ENCODE measurements around the gene HDAC4. TPM values are rescaled to one million over a fixed set of nuclear protein-coding genes. Genes with fewer than 3 reads are reported as not detected.

The HDAC4 gene
- total and polyA plus RNA-seq, 2 of the 4 experiments (the other 2 are of a cell fraction), result 4.1 to 7.2 TPM

DNA sequence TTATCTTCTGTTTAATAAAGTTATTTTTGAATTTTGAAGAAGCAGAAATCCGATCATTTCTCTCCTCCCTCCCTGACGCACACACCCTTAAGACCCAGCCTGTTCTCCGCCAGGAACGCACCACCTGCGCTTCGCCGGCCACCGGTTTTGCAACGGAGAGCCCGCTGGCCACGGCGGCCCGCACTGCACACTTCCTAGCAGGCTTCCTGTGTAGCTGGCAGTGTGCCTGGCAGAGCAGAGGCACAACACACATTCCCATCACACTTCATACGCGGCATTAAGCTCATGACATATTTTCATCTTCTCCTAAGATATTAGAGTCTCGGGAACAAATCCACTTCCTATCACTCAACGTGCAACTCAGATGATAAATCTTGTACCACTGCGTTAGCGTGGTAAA lies 148.0 kb downstream of the HDAC4 start:
- BruUV-seq (replicated peaks), result no TSS peak
- ChIA-PET POLR2A (ENCODE audit: unreplicated experiment) (no interaction called here), CTCF (interaction anchor here (0.6 kb wide), 1 partner anchor 54 kb away, joined by 4 read pairs; no protein-coding TSS in a partner anchor)
- Histone ChIP-seq H3K4me2 (ENCODE audit: low read depth, low read length) (no peak overlapping the region), H4K5ac (ENCODE audit: low read depth, low read length) (no peak overlapping the region), H2BK15ac (ENCODE audit: low read depth, low read length) (no peak overlapping the region), H2AK5ac (ENCODE audit: low read depth, low read length) (no peak overlapping the region), H2BK20ac (ENCODE audit: low read depth, low read length) (no peak overlapping the region), H4K91ac (ENCODE audit: insufficient read depth, low read depth, low read length) (no peak overlapping the region; the same call in 1 of the 2 replicates), H3K27me3 (ENCODE audit: control insufficient read depth, insufficient read depth, low read length) (no peaks in the 10 kb centered on the region), H4K8ac (ENCODE audit: low read depth in 2 of 2, low read length in 2 of 2) (no peak overlapping the region), H3K14ac (replicated peaks; ENCODE audit: low read depth, low read length) (no peak overlapping the region), H3K18ac (ENCODE audit: low read depth, low read length) (no peak overlapping the region), H3K36me3 (ENCODE audit: control insufficient read depth, insufficient read depth, low read length) (no peaks in the 10 kb centered on the region), H3K23ac (ENCODE audit: low read depth, low read length) (no peak overlapping the region), H3K4ac (ENCODE audit: low read depth, low read length) (no peak overlapping the region), H3K9ac (ENCODE audit: low read depth, low read length) (no peak overlapping the region), H3K27ac (ENCODE audit: insufficient read depth, low read length) (no peak overlapping the region), H2AFZ (replicated peaks; ENCODE audit: low read length, poor library complexity) (no peak overlapping the region), H3K9me1 (ENCODE audit: insufficient read depth, low read length) (peaks cover 19% of the 10 kb centered on the region), H3K9me3 (ENCODE audit: control insufficient read depth, insufficient read depth, low read length) (no peaks in the 10 kb centered on the region), H3K79me1 (ENCODE audit: low read depth in 1 of 2, low read length in 2 of 2) (peaks cover 31 to 72% of the 10 kb centered on the region in 2 experiments), H3K4me1 (ENCODE audit: control insufficient read depth, insufficient read depth, low read length) (peaks cover 19% of the 10 kb centered on the region), H3K56ac (ENCODE audit: extremely low read depth, insufficient read depth, low read length) (no peak overlapping the region), H2BK120ac (ENCODE audit: low read depth, low read length) (no peak overlapping the region), H2AK9ac (replicated peaks; ENCODE audit: low read depth, low read length, poor library complexity) (no peak overlapping the region), H3K4me3 (ENCODE audit: insufficient read depth, low read depth, low read length) (no peak overlapping the region), H2BK5ac (ENCODE audit: low read depth, low read length, poor library complexity, severe bottlenecking) (no peak overlapping the region), H4K20me1 (ENCODE audit: insufficient read depth, low read length) (no peaks in the 10 kb centered on the region)
- WGBS, 2 experiments (ENCODE audit: extremely low coverage in 2 of 2, insufficient read length in 1 of 2), result 27% methylated on average over 8 of the region's 19 CpGs; no CpG with 5 or more reads in 1 of the 2 experiments
- intact Hi-C loops (cut with micrococcal nuclease) (no loop called here), in situ Hi-C loops (cut with MboI; ENCODE audit: low sequenced_read_pairs) (no loop called here), dilution Hi-C loops (cut with HindIII; ENCODE audit: low sequenced_read_pairs, unreplicated experiment) (no loop called here)
- ATAC-seq (ENCODE audit: low read depth) (no peak), DNase-seq (peak; percentile 28)
- TF ChIP-seq CHD1 (IDR thresholded peaks at IDR 0.05; ENCODE audit: low read depth, low read length) (no peak), MAFK (IDR thresholded peaks at IDR 0.05; ENCODE audit: low read depth, low read length) (no peak), POLR2A (IDR thresholded peaks at IDR 0.05; ENCODE audit: low read depth, low read length) (no peak), RCOR1 (IDR thresholded peaks at IDR 0.05; ENCODE audit: insufficient replicate concordance, low read length) (no peak), FOS (IDR thresholded peaks at IDR 0.05; ENCODE audit: low read depth, low read length) (no peak)
- TF ChIP-seq, protein P1, sequence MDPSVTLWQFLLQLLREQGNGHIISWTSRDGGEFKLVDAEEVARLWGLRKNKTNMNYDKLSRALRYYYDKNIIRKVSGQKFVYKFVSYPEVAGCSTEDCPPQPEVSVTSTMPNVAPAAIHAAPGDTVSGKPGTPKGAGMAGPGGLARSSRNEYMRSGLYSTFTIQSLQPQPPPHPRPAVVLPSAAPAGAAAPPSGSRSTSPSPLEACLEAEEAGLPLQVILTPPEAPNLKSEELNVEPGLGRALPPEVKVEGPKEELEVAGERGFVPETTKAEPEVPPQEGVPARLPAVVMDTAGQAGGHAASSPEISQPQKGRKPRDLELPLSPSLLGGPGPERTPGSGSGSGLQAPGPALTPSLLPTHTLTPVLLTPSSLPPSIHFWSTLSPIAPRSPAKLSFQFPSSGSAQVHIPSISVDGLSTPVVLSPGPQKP (IDR thresholded peaks at IDR 0.05; ENCODE audit: borderline replicate concordance, low read depth, low read length), result no peak
- TF ChIP-seq, protein P2, sequence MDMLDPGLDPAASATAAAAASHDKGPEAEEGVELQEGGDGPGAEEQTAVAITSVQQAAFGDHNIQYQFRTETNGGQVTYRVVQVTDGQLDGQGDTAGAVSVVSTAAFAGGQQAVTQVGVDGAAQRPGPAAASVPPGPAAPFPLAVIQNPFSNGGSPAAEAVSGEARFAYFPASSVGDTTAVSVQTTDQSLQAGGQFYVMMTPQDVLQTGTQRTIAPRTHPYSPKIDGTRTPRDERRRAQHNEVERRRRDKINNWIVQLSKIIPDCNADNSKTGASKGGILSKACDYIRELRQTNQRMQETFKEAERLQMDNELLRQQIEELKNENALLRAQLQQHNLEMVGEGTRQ (IDR thresholded peaks at IDR 0.05; ENCODE audit: low read depth, low read length), result no peak

Data from IMR-90 (cell line).